Psoas muscle (tissue), 8 donors: ENCODE results near the gene MBD5. TPM values are rescaled to one million over a fixed set of nuclear protein-coding genes. Genes with fewer than 3 reads are reported as not detected.

ENCODE experiments used
- ATAC-seq, 4 donors: fragments of 200-7000 bp; cut with Tn5 transposase; one replicate each; pipeline ENCODE4 v1.9.1; 2020; ENCODE audit warnings: moderate library complexity in 3 of 4, mild to moderate bottlenecking in 2 of 4
- DNase-seq, 2 donors: peaks; one replicate each; pipeline ENCODE4 v3.0.0-alpha.2; 2020
- H3K27ac ChIP-seq: fragments of 200-600 bp; one replicate; pipeline ENCODE4 v1.8.0; 2022
- H3K27me3 ChIP-seq, 3 donors: fragments of 200-600 bp in 1 of 3; one replicate each; pipeline versions ENCODE4 v1.6.1 to v1.8.0; 2013 to 2022; ENCODE audit warnings: low read length in 2 of 3, mild to moderate bottlenecking in 2 of 3, moderate library complexity in 1 of 3; ENCODE audit not compliant: insufficient read depth in 3 of 3
- H3K36me3 ChIP-seq, 2 donors: fragments of 200-600 bp in 1 of 2; one replicate each; pipeline versions ENCODE4 v1.6.1 to v1.8.0; 2013 to 2022; ENCODE audit warnings: low read depth in 1 of 2, mild to moderate bottlenecking in 1 of 2, moderate library complexity in 1 of 2; ENCODE audit not compliant: insufficient read depth in 1 of 2
- H3K4me1 ChIP-seq: fragments of 200-600 bp; one replicate; pipeline ENCODE4 v1.8.0; 2022
- H3K4me3 ChIP-seq: fragments of 200-600 bp; one replicate; pipeline ENCODE4 v1.8.0; 2022; ENCODE audit warnings: mild to moderate bottlenecking
- H3K9me3 ChIP-seq: fragments of 200-600 bp; one replicate; pipeline ENCODE4 v1.8.0; 2022
- WGBS, 3 donors: extraction: QIAGEN DNeasy Blood & Tissue Kit; methylation state at CpG; one replicate each; pipeline versions ENCODE4 v1.1.6 to v1.1.7; 2013; 5-methylcytosine and 5-hydroxymethylcytosine counted together
- intact Hi-C, 2 donors: fragments of 100-400 bp; cut with DNase I; formaldehyde crosslinking; loops; one replicate each; pipeline versions ENCODE4 v1.11.0 to v1.14.2; 2022
- polyA plus RNA-seq, 3 donors: library from polyadenylated mRNA; stranded (reverse); fragments of 200-250 nt; gene quantifications; one replicate each; pipeline ENCODE4 v1.2.3, GENCODE V29; 2013
- total RNA-seq, 4 donors: library from RNA; stranded (reverse); fragmentation: NEBNext Ultra II Directional in 2 of 4; extraction: Animal tissue kit (Norgen Biotek cat#: 25700) in 2 of 4; gene quantifications; one replicate each; pipeline versions ENCODE4 v1.2.1 to v1.2.4, GENCODE V29; 2021 to 2023
- TF ChIP-seq, protein P1 (sequence below): fragments of 200-600 bp; IDR thresholded peaks from one replicate; pipeline ENCODE4 v1.8.0; 2022; ENCODE audit warnings: antibody characterized with exemption
- donor health status: healthy with polysubstance abuse.
- donor health status: DM: no; HTN: no; CAD: no; lungs with moderate emphysema.
- donor health status: Bipolar disorder and iron deficiency.
- donor health status: healthy.
- donor health status: DM: yes; HTN: yes; CAD: no.
- donor health status: DM: no; HTN: no; CAD: no.
- donor health status: DM: no; HTN: no; CAD: no.
- donor health status: DM: yes; HTN: yes; CAD: no.

The MBD5 gene
- total and polyA plus RNA-seq, 7 donors, result 3.2 to 36.5 (median 17.5) TPM

DNA sequence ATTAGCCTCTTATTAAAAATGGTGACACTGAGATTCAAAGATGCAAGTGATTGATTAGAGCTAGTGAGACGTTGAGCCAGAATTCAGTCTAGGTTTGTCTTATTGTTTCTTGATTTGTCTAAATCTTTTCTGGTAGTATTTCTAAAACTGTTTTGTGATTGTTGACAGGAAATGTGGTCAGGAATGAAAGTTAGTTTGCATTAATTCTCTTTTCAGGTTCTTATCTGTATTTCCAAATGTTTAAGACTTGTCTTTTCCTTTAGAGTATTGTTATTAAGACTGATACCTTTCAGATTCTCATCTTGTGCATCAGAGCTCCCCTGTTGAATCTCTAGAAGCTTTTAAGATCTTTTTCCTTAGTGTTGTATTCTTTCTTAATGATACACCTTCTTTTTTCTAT lies 89.3 kb downstream of the MBD5 start:
- H3K27ac ChIP-seq, result no peak overlapping the region
- no peaks in the 10 kb centered on the region for H3K4me1 ChIP-seq
- no peak for DNase-seq
- 77 to 94% (median 80%) methylated on average over 1 of the region's 1 CpG for WGBS, 3 donors
- no peaks in the 10 kb centered on the region for H3K9me3 ChIP-seq
- no peaks in the 10 kb centered on the region for H3K36me3 ChIP-seq
- H3K4me3 ChIP-seq, result no peak overlapping the region
- TF ChIP-seq, protein P1, sequence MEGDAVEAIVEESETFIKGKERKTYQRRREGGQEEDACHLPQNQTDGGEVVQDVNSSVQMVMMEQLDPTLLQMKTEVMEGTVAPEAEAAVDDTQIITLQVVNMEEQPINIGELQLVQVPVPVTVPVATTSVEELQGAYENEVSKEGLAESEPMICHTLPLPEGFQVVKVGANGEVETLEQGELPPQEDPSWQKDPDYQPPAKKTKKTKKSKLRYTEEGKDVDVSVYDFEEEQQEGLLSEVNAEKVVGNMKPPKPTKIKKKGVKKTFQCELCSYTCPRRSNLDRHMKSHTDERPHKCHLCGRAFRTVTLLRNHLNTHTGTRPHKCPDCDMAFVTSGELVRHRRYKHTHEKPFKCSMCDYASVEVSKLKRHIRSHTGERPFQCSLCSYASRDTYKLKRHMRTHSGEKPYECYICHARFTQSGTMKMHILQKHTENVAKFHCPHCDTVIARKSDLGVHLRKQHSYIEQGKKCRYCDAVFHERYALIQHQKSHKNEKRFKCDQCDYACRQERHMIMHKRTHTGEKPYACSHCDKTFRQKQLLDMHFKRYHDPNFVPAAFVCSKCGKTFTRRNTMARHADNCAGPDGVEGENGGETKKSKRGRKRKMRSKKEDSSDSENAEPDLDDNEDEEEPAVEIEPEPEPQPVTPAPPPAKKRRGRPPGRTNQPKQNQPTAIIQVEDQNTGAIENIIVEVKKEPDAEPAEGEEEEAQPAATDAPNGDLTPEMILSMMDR, result no peak
- no peaks in the 10 kb centered on the region for H3K27me3 ChIP-seq
- ATAC-seq, result no peak
- intact Hi-C loops, result no loop called here

DNA sequence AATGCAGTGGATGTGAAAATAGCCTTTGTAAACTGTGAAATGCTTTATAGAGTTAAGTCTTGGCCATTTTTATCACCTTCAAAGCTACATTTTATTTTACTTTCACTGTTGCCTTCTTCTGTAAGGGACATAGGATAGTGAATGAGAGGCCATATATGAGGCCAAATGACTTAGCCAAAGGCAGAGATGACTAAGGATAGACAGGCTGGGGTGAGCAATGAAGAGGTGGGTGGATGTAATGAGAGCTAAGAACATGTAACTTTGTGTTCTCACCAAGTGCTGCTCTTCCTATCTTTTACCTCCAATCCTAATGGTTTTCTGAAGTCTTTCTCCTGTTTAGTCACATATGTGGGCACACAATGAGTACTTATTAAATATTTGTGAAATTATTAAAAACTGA lies 101.9 kb downstream of the MBD5 start:
- Histone ChIP-seq H3K27ac (no peak overlapping the region), H3K4me3 (no peak overlapping the region), H3K36me3 (no peaks in the 10 kb centered on the region), H3K9me3 (no peaks in the 10 kb centered on the region), H3K4me1 (no peaks in the 10 kb centered on the region), H3K27me3 (no peaks in the 10 kb centered on the region)
- TF ChIP-seq, protein P1, result no peak
- ATAC-seq (no peak), DNase-seq (no peak)
- intact Hi-C loops, result no loop called here

DNA sequence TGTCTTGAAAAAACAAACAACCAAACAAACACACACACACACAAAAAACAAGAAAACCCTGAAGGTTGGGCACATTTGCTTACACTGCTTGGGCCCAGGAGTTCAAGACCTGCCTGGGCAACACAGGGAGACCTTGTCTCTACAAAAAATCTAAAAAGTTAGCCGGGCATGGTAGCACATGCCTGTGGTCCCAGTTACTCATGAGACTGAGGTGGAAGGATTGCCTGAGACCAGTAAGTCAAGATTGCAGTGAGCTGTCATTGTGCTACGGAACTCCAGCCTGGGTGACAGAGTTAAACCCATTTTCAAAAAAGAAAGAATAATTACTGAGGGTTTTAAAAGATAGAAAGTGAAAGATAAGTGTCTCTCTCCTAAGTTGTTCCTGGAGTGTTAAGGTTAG lies 103.4 kb downstream of the MBD5 start:
- no peaks in the 10 kb centered on the region for H3K27me3 ChIP-seq
- H3K9me3 ChIP-seq, result no peaks in the 10 kb centered on the region
- H3K4me3 ChIP-seq, result no peak overlapping the region
- H3K4me1 ChIP-seq, result no peaks in the 10 kb centered on the region
- H3K36me3 ChIP-seq, result no peaks in the 10 kb centered on the region
- TF ChIP-seq, protein P1, result no peak
- H3K27ac ChIP-seq, result no peak overlapping the region
- DNase-seq, result no peak
- ATAC-seq, result no peak
- WGBS, 3 donors, result 91 to 93% (median 93%) methylated on average over 2 of the region's 2 CpGs
- intact Hi-C loops, result no loop called here

DNA sequence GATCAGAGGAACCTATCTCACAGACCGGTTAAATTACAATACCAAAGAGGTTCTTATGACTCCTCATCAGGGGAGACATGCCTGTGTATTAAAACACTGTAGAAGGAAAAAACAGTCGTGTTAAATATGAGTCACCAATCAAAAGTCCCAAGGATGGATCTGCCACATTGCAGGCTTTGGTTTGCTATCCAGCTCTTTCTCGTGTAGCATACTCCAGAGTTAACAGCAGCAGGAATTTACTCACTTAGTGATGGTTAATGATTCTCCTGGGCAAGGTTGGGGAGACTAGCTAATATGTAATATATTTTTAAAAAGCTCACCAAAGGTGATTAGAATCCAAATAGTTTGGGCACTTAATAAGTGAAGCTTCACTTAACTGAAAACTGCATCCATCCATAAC lies 109.7 kb downstream of the MBD5 start:
- intact Hi-C loops, result no loop called here
- no peaks in the 10 kb centered on the region for H3K4me1 ChIP-seq
- ATAC-seq, result no peak

DNA sequence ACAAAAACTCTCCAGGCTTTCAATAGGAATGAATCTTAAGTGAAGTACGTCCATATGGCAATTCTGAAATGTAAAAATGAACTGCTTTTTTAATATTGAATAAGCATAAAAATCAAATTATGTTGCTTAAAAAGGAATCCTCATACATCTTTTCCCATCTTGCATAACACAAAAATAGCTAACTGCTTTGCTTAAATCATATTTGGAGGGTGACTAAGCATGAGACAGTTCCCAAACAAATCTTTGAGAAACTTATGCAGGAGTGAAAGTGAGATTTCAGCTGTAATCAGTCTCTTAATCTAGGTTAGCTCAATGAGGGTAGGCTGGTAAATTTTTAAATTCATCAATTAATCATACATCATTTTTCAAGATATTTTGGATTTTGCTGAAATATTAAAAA lies 111.5 kb downstream of the MBD5 start:
- H3K27ac ChIP-seq, result no peak overlapping the region
- no peak overlapping the region for H3K4me3 ChIP-seq
- ATAC-seq (no peak), DNase-seq (no peak)
- no peaks in the 10 kb centered on the region for H3K4me1 ChIP-seq
- TF ChIP-seq, protein P1, result no peak
- H3K9me3 ChIP-seq, result no peaks in the 10 kb centered on the region
- no peaks in the 10 kb centered on the region for H3K36me3 ChIP-seq
- intact Hi-C loops, result no loop called here
- no peaks in the 10 kb centered on the region for H3K27me3 ChIP-seq
- WGBS, 3 donors, result 80 to 89% (median 89%) methylated on average over 1 of the region's 1 CpG

More for the DNA sequence above, 109.7 kb downstream of the MBD5 start:
- WGBS, 3 donors, result 55 to 61% (median 57%) methylated on average over 3 of the region's 3 CpGs
- no peak for DNase-seq
- H3K27ac ChIP-seq, result no peak overlapping the region
- no peaks in the 10 kb centered on the region for H3K27me3 ChIP-seq
- no peaks in the 10 kb centered on the region for H3K9me3 ChIP-seq
- TF ChIP-seq, protein P1, result no peak
- no peaks in the 10 kb centered on the region for H3K36me3 ChIP-seq
- H3K4me3 ChIP-seq, result no peak overlapping the region
